ENCODE measurements around the gene GPR85. TPM values are rescaled to one million over a fixed set of nuclear protein-coding genes. Genes with fewer than 3 reads are reported as not detected.
A peak's percentile ranks its signal among the peaks of the same experiment; 100 is the strongest.

Gene GPR85
- total and polyA plus RNA-seq, 2 donors (not counting 1 experiment from before 2014, with no cell fraction given): 3.0 to 9.2 TPM

- Histone ChIP-seq H3K27ac (ENCODE audit: insufficient read depth, low read length) (no peak overlapping the region), H4K20me1 (ENCODE audit: control insufficient read depth, extremely low read depth, insufficient read depth, low read length) (no peaks in the 10 kb centered on the region), H2AFZ (ENCODE audit: low read length) (no peak overlapping the region), H3K4me2 (ENCODE audit: extremely low read depth, insufficient read depth, low read length) (no peak overlapping the region), H3K36me3 (ENCODE audit: control insufficient read depth, insufficient read depth, low read length) (no peaks in the 10 kb centered on the region), H3K9me3 (ENCODE audit: control insufficient read depth, insufficient read depth, low read depth, low read length) (no peaks in the 10 kb centered on the region), H3K4me1 (ENCODE audit: control insufficient read depth, extremely low read depth, insufficient read depth, low read length) (no peaks in the 10 kb centered on the region), H3K27me3 (ENCODE audit: control insufficient read depth, insufficient read depth, low read length) (no peaks in the 10 kb centered on the region), H3K79me2 (ENCODE audit: control insufficient read depth, insufficient read depth, low read length) (no peaks in the 10 kb centered on the region), H3K9ac (ENCODE audit: insufficient read depth, low read length) (no peak overlapping the region), H3K4me3 (replicated peaks in 1 of 4; ENCODE audit: control extremely low read depth in 1 of 4, insufficient read depth in 1 of 4, low read depth in 3 of 4, low read length in 4 of 4) (no peak overlapping the region)
- no peak for DNase-seq (ENCODE audit: low read depth in 2 of 2)
- TF ChIP-seq CTCF (conservative IDR thresholded peaks at IDR 0.05 in 1 of 2, IDR thresholded peaks at IDR 0.05 in 1 of 2; ENCODE audit: low read depth in 1 of 2, low read length in 2 of 2): no peak
Observed at GRCh38 chr7:113109718-113110117, 23.1 kb upstream of the GPR85 start.

GRCh38 chr7:113100121-113100603, 13.5 kb upstream of the GPR85 start:
- peak; percentile 40 to 67 for DNase-seq (ENCODE audit: low read depth in 2 of 2)
- no peaks in the 10 kb centered on the region for H3K4me1 ChIP-seq (ENCODE audit: control insufficient read depth, extremely low read depth, insufficient read depth, low read length)
- H3K9ac ChIP-seq (ENCODE audit: insufficient read depth, low read length): no peak overlapping the region
- H3K4me3 ChIP-seq (replicated peaks in 1 of 4; ENCODE audit: control extremely low read depth in 1 of 4, insufficient read depth in 1 of 4, low read depth in 3 of 4, low read length in 4 of 4): no peak overlapping the region
- H3K79me2 ChIP-seq (ENCODE audit: control insufficient read depth, insufficient read depth, low read length): no peaks in the 10 kb centered on the region
- H2AFZ ChIP-seq (ENCODE audit: low read length): no peak overlapping the region
- no peak for TF ChIP-seq CTCF (conservative IDR thresholded peaks at IDR 0.05 in 1 of 2, IDR thresholded peaks at IDR 0.05 in 1 of 2; ENCODE audit: low read depth in 1 of 2, low read length in 2 of 2)
- no peak for TF ChIP-seq EZH2 (IDR thresholded peaks at IDR 0.05; ENCODE audit: low read length, missing control alignments)
- H3K27me3 ChIP-seq (ENCODE audit: control insufficient read depth, insufficient read depth, low read length): no peaks in the 10 kb centered on the region
- no peak overlapping the region for H3K4me2 ChIP-seq (ENCODE audit: extremely low read depth, insufficient read depth, low read length)
- H3K27ac ChIP-seq (ENCODE audit: insufficient read depth, low read length): no peak overlapping the region
- no peaks in the 10 kb centered on the region for H3K9me3 ChIP-seq (ENCODE audit: control insufficient read depth, insufficient read depth, low read depth, low read length)
- no peaks in the 10 kb centered on the region for H4K20me1 ChIP-seq (ENCODE audit: control insufficient read depth, extremely low read depth, insufficient read depth, low read length)
- H3K36me3 ChIP-seq (ENCODE audit: control insufficient read depth, insufficient read depth, low read length): no peaks in the 10 kb centered on the region

GRCh38 chr7:113099284-113099919, 12.8 kb upstream of the GPR85 start:
- DNase-seq (ENCODE audit: low read depth in 2 of 2): no peak
- H2AFZ ChIP-seq (ENCODE audit: low read length): no peak overlapping the region

More at GRCh38 chr7:113099284-113099919, 12.8 kb upstream of the GPR85 start:
- no peaks in the 10 kb centered on the region for H3K4me1 ChIP-seq (ENCODE audit: control insufficient read depth, extremely low read depth, insufficient read depth, low read length)
- no peaks in the 10 kb centered on the region for H4K20me1 ChIP-seq (ENCODE audit: control insufficient read depth, extremely low read depth, insufficient read depth, low read length)
- H3K27me3 ChIP-seq (ENCODE audit: control insufficient read depth, insufficient read depth, low read length): no peaks in the 10 kb centered on the region
- H3K9me3 ChIP-seq (ENCODE audit: control insufficient read depth, insufficient read depth, low read depth, low read length): no peaks in the 10 kb centered on the region
- H3K9ac ChIP-seq (ENCODE audit: insufficient read depth, low read length): no peak overlapping the region
- no peaks in the 10 kb centered on the region for H3K36me3 ChIP-seq (ENCODE audit: control insufficient read depth, insufficient read depth, low read length)
- H3K4me3 ChIP-seq (replicated peaks in 1 of 4; ENCODE audit: control extremely low read depth in 1 of 4, insufficient read depth in 1 of 4, low read depth in 3 of 4, low read length in 4 of 4): no peak overlapping the region
- TF ChIP-seq CTCF (conservative IDR thresholded peaks at IDR 0.05 in 1 of 2, IDR thresholded peaks at IDR 0.05 in 1 of 2; ENCODE audit: low read depth in 1 of 2, low read length in 2 of 2) (no peak), EZH2 (IDR thresholded peaks at IDR 0.05; ENCODE audit: low read length, missing control alignments) (no peak)
- H3K4me2 ChIP-seq (ENCODE audit: extremely low read depth, insufficient read depth, low read length): peak overlapping the region; percentile 29
- no peaks in the 10 kb centered on the region for H3K79me2 ChIP-seq (ENCODE audit: control insufficient read depth, insufficient read depth, low read length)
- H3K27ac ChIP-seq (ENCODE audit: insufficient read depth, low read length): no peak overlapping the region
